HepG2 (cell line): ENCODE results near the gene PSAPL1. TPM values are rescaled to one million over a fixed set of nuclear protein-coding genes. Genes with fewer than 3 reads are reported as not detected.

ENCODE experiments used
- ARID2 ChIP-seq: sonication (generic); formaldehyde crosslinking; IDR thresholded peaks from 2 replicates; pipeline ENCODE4 v1.8.1; 2022; ENCODE audit warnings: mild to moderate bottlenecking, missing genetic modification reagents, borderline replicate concordance
- POLR2A ChIP-seq, 2 experiments: IDR thresholded peaks; 2 replicates each; pipeline ENCODE4 v1.6.1; 2011; ENCODE audit warnings: low read depth in 2 of 2, low read length in 2 of 2, mild to moderate bottlenecking in 1 of 2, moderate library complexity in 1 of 2; ENCODE audit not compliant: insufficient read depth in 1 of 2
- ZFP90 ChIP-seq: sonication (generic); formaldehyde crosslinking; IDR thresholded peaks from 2 replicates; pipeline ENCODE4 v1.8.0; 2022; ENCODE audit warnings: missing genetic modification reagents, mild to moderate bottlenecking, inconsistent platforms, borderline replicate concordance
- polyA plus RNA-seq, 8 experiments: library from polyadenylated mRNA; depleted of rRNA in 3 of 8; stranded (reverse) in 7 of 8; unstranded in 1 of 8; fragments of >200 nt; fragmentation: Illumina TruSeq in 4 of 8; extraction: Trizol in 4 of 8; gene quantifications; 2 replicates each; pipeline versions ENCODE4 v1.2.1 to v1.2.3, GENCODE V29; 2011 to 2016; ENCODE audit warnings: low read depth in 4 of 8, missing spikeins in 1 of 8, mixed read lengths in 1 of 8; ENCODE audit not compliant: insufficient read depth in 1 of 8
- total RNA-seq, 5 experiments: library from RNA; depleted of rRNA; stranded (reverse); fragments of >200 nt; fragmentation: Illumina TruSeq; extraction: Trizol; gene quantifications; 2 replicates each; pipeline ENCODE4 v1.2.3, GENCODE V29; 2016; ENCODE audit warnings: low read depth in 1 of 5
- TF ChIP-seq, protein P1 (sequence below): sonication (generic); formaldehyde crosslinking; IDR thresholded peaks from 2 replicates; pipeline ENCODE4 v1.4.0; 2020; ENCODE audit warnings: missing genetic modification reagents
- TF ChIP-seq, protein P2 (sequence below): IDR thresholded peaks from 2 replicates; pipeline ENCODE4 v1.6.1; 2012; ENCODE audit warnings: low read length, improper control_type of control experiment
- TF ChIP-seq, protein P3 (sequence below): sonication (generic); formaldehyde crosslinking; IDR thresholded peaks from 2 replicates; pipeline ENCODE4 v1.4.0; 2020; ENCODE audit warnings: missing genetic modification reagents

Gene PSAPL1
- total and polyA plus RNA-seq, 2 of the 13 experiments (the other 11 are each of a cell fraction or from before 2014, with no cell fraction given) = 0.02 to 0.16 TPM

DNA sequence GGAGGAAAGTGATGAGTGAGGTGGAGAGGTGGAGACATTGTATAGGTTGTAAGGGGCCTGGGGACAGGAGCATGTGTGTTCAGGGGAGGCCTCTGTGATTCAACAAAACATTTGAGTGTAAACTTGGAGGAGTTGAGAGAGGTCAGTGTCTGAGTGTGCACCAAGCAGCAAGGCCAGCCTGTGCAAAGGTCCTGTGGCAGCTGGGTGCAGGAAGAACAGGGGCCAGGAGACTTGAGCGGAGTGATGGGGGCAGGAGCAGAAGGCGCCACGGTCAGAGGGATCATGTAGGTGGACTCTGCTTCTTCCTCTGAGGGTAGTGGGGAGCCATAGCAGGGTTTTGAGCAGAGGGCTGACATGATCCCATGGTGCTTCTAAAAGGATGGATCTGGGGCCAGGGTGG, 9.6 kb upstream of the PSAPL1 start (continued):
- TF ChIP-seq POLR2A (IDR thresholded peaks at IDR 0.05; ENCODE audit: insufficient read depth in 1 of 2, low read depth in 2 of 2, low read length in 2 of 2) = no peak
- TF ChIP-seq, protein P1, sequence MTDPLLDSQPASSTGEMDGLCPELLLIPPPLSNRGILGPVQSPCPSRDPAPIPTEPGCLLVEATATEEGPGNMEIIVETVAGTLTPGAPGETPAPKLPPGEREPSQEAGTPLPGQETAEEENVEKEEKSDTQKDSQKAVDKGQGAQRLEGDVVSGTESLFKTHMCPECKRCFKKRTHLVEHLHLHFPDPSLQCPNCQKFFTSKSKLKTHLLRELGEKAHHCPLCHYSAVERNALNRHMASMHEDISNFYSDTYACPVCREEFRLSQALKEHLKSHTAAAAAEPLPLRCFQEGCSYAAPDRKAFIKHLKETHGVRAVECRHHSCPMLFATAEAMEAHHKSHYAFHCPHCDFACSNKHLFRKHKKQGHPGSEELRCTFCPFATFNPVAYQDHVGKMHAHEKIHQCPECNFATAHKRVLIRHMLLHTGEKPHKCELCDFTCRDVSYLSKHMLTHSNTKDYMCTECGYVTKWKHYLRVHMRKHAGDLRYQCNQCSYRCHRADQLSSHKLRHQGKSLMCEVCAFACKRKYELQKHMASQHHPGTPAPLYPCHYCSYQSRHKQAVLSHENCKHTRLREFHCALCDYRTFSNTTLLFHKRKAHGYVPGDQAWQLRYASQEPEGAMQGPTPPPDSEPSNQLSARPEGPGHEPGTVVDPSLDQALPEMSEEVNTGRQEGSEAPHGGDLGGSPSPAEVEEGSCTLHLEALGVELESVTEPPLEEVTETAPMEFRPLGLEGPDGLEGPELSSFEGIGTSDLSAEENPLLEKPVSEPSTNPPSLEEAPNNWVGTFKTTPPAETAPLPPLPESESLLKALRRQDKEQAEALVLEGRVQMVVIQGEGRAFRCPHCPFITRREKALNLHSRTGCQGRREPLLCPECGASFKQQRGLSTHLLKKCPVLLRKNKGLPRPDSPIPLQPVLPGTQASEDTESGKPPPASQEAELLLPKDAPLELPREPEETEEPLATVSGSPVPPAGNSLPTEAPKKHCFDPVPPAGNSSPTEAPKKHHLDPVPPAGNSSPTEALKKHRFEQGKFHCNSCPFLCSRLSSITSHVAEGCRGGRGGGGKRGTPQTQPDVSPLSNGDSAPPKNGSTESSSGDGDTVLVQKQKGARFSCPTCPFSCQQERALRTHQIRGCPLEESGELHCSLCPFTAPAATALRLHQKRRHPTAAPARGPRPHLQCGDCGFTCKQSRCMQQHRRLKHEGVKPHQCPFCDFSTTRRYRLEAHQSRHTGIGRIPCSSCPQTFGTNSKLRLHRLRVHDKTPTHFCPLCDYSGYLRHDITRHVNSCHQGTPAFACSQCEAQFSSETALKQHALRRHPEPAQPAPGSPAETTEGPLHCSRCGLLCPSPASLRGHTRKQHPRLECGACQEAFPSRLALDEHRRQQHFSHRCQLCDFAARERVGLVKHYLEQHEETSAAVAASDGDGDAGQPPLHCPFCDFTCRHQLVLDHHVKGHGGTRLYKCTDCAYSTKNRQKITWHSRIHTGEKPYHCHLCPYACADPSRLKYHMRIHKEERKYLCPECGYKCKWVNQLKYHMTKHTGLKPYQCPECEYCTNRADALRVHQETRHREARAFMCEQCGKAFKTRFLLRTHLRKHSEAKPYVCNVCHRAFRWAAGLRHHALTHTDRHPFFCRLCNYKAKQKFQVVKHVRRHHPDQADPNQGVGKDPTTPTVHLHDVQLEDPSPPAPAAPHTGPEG = no peak
- TF ChIP-seq ZFP90 (CRISPR knock-in tag) = no peak
- no peak for TF ChIP-seq ARID2 (CRISPR knock-in tag)
- TF ChIP-seq, protein P2, sequence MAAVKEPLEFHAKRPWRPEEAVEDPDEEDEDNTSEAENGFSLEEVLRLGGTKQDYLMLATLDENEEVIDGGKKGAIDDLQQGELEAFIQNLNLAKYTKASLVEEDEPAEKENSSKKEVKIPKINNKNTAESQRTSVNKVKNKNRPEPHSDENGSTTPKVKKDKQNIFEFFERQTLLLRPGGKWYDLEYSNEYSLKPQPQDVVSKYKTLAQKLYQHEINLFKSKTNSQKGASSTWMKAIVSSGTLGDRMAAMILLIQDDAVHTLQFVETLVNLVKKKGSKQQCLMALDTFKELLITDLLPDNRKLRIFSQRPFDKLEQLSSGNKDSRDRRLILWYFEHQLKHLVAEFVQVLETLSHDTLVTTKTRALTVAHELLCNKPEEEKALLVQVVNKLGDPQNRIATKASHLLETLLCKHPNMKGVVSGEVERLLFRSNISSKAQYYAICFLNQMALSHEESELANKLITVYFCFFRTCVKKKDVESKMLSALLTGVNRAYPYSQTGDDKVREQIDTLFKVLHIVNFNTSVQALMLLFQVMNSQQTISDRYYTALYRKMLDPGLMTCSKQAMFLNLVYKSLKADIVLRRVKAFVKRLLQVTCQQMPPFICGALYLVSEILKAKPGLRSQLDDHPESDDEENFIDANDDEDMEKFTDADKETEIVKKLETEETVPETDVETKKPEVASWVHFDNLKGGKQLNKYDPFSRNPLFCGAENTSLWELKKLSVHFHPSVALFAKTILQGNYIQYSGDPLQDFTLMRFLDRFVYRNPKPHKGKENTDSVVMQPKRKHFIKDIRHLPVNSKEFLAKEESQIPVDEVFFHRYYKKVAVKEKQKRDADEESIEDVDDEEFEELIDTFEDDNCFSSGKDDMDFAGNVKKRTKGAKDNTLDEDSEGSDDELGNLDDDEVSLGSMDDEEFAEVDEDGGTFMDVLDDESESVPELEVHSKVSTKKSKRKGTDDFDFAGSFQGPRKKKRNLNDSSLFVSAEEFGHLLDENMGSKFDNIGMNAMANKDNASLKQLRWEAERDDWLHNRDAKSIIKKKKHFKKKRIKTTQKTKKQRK = no peak
- TF ChIP-seq, protein P3, sequence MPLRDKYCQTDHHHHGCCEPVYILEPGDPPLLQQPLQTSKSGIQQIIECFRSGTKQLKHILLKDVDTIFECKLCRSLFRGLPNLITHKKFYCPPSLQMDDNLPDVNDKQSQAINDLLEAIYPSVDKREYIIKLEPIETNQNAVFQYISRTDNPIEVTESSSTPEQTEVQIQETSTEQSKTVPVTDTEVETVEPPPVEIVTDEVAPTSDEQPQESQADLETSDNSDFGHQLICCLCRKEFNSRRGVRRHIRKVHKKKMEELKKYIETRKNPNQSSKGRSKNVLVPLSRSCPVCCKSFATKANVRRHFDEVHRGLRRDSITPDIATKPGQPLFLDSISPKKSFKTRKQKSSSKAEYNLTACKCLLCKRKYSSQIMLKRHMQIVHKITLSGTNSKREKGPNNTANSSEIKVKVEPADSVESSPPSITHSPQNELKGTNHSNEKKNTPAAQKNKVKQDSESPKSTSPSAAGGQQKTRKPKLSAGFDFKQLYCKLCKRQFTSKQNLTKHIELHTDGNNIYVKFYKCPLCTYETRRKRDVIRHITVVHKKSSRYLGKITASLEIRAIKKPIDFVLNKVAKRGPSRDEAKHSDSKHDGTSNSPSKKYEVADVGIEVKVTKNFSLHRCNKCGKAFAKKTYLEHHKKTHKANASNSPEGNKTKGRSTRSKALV (CRISPR knock-in tag) = no peak
